DOHH2 (cell line): ENCODE results near the gene ARNT2.

ENCODE experiments used
- H3F3A ChIP-seq: fragments of 200-600 bp; sonication (generic), shearing (Covaris generic); 2 replicates; pipeline ENCODE4 v1.6.0; 2016; ENCODE audit warnings: antibody characterized with exemption, mild to moderate bottlenecking; ENCODE audit not compliant: control insufficient read depth, insufficient read depth
- H3K27ac ChIP-seq: fragments of 200-600 bp; sonication (generic); 2 replicates; pipeline ENCODE4 v1.5.1; 2014; ENCODE audit warnings: low read depth, mild to moderate bottlenecking, low read length, moderate library complexity
- H3K27me3 ChIP-seq: fragments of 200-600 bp; sonication (generic); 2 replicates; pipeline ENCODE4 v1.6.1; 2014; ENCODE audit warnings: mild to moderate bottlenecking, low read length, mixed read lengths; ENCODE audit not compliant: control insufficient read depth
- H3K36me3 ChIP-seq: fragments of 200-600 bp; sonication (generic); 2 replicates; pipeline ENCODE4 v1.6.1; 2014; ENCODE audit warnings: mild to moderate bottlenecking, low read length, moderate library complexity, mixed read lengths; ENCODE audit not compliant: control insufficient read depth
- H3K4me1 ChIP-seq: fragments of 200-600 bp; sonication (generic); 2 replicates; pipeline ENCODE4 v1.6.1; 2014; ENCODE audit warnings: mild to moderate bottlenecking, low read length, mixed read lengths; ENCODE audit not compliant: control insufficient read depth
- H3K4me2 ChIP-seq: fragments of 200-600 bp; sonication (generic); 2 replicates; pipeline ENCODE4 v1.6.0; 2014; ENCODE audit warnings: mild to moderate bottlenecking, low read length, moderate library complexity
- H3K4me3 ChIP-seq: fragments of 200-600 bp; sonication (generic); 2 replicates; pipeline ENCODE4 v1.5.1; 2014; ENCODE audit warnings: mild to moderate bottlenecking, low read length, mixed read lengths
- H3K79me2 ChIP-seq: fragments of 200-600 bp; sonication (generic); 2 replicates; pipeline ENCODE4 v1.6.1; 2014; ENCODE audit warnings: mild to moderate bottlenecking, low read length, mixed read lengths; ENCODE audit not compliant: control insufficient read depth
- H3K9me2 ChIP-seq: fragments of 200-600 bp; sonication (generic); replicated peaks from 2 replicates; pipeline ENCODE4 v1.6.1; 2014; ENCODE audit warnings: mild to moderate bottlenecking, low read length, mixed read lengths; ENCODE audit not compliant: control insufficient read depth
- H3K9me3 ChIP-seq: fragments of 200-600 bp; sonication (generic); 2 replicates; pipeline ENCODE4 v1.6.1; 2014; ENCODE audit warnings: antibody characterized with exemption, low read length, mixed read lengths; ENCODE audit not compliant: control insufficient read depth, insufficient read depth
- H4K20me1 ChIP-seq: fragments of 200-600 bp; sonication (generic); 2 replicates; pipeline ENCODE4 v1.6.0; 2014; ENCODE audit warnings: low read depth, mild to moderate bottlenecking, antibody characterized with exemption, low read length, moderate library complexity; ENCODE audit not compliant: control insufficient read depth, insufficient read depth
- EZH2phosphoT487 ChIP-seq: fragments of 200-600 bp; sonication (generic); IDR thresholded peaks from 2 replicates; pipeline ENCODE4 v1.6.1; 2017; ENCODE audit warnings: borderline replicate concordance, mild to moderate bottlenecking, antibody characterized with exemption, low read length, moderate library complexity, mixed read lengths
- TF ChIP-seq, protein P1 (sequence below): fragments of 200-600 bp; sonication (generic); IDR thresholded peaks from one replicate; pipeline ENCODE4 v1.5.1; 2014; ENCODE audit warnings: antibody characterized with exemption, mild to moderate bottlenecking, low read depth, low read length; ENCODE audit not compliant: poor library complexity, severe bottlenecking

The ARNT2 gene

DNA sequence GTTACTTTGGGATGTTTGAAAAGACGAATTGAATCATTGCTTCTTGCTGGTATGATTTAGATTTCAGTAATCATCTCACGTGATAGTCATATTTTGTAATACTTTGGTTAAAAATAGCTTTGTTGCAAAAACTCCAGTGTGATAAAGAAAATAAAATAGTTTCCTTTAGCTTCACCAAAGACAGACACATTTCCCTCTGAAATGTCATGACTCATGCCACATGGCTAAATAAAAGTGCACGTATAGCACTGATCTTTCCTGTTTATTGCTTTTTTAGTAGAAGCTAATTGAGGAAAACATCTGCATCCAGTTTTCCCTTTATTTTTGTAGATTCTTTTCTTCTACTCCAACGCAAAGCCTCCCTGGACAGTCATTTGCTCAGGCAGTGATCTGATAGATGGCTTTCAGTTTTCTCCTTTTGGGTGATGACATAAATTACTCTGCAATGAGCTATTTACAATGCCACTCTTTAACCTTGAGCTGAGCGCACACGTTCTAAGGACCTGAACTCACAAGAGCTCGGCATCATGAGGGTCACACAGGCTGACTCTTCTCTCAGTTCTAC is 84.9 kb downstream of the ARNT2 start:
- Histone ChIP-seq H4K20me1 (no peaks in the 10 kb centered on the region), H3K9me2 (no peaks in the 10 kb centered on the region), H3K4me1 (peaks cover 4% of the 10 kb centered on the region; the same call in 1 of the 2 replicates), H3K27me3 (no peaks in the 10 kb centered on the region), H3K4me3 (no peak overlapping the region), H3K9me3 (no peaks in the 10 kb centered on the region), H3K4me2 (no peak overlapping the region), H3F3A (no peaks in the 10 kb centered on the region), H3K79me2 (no peaks in the 10 kb centered on the region), H3K36me3 (no peaks in the 10 kb centered on the region), H3K27ac (no peak overlapping the region)
- TF ChIP-seq EZH2phosphoT487, result no peak
- TF ChIP-seq, protein P1, sequence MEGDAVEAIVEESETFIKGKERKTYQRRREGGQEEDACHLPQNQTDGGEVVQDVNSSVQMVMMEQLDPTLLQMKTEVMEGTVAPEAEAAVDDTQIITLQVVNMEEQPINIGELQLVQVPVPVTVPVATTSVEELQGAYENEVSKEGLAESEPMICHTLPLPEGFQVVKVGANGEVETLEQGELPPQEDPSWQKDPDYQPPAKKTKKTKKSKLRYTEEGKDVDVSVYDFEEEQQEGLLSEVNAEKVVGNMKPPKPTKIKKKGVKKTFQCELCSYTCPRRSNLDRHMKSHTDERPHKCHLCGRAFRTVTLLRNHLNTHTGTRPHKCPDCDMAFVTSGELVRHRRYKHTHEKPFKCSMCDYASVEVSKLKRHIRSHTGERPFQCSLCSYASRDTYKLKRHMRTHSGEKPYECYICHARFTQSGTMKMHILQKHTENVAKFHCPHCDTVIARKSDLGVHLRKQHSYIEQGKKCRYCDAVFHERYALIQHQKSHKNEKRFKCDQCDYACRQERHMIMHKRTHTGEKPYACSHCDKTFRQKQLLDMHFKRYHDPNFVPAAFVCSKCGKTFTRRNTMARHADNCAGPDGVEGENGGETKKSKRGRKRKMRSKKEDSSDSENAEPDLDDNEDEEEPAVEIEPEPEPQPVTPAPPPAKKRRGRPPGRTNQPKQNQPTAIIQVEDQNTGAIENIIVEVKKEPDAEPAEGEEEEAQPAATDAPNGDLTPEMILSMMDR, result no peak

GRCh38 chr15:80490431-80490990 is 86.3 kb downstream of the ARNT2 start:
- Histone ChIP-seq H3K36me3 (no peaks in the 10 kb centered on the region), H3K4me3 (no peak overlapping the region), H3K79me2 (no peaks in the 10 kb centered on the region), H3K4me2 (no peak overlapping the region), H3F3A (no peaks in the 10 kb centered on the region), H3K27me3 (no peaks in the 10 kb centered on the region), H3K27ac (no peak overlapping the region), H4K20me1 (no peaks in the 10 kb centered on the region), H3K4me1 (peaks cover 4% of the 10 kb centered on the region; the same call in 1 of the 2 replicates), H3K9me3 (no peaks in the 10 kb centered on the region), H3K9me2 (no peaks in the 10 kb centered on the region)
- TF ChIP-seq EZH2phosphoT487, result no peak
- TF ChIP-seq, protein P1, result no peak

GRCh38 chr15:80491163-80491847 is 87.1 kb downstream of the ARNT2 start:
- Histone ChIP-seq H3K9me2 (no peaks in the 10 kb centered on the region), H3K9me3 (no peaks in the 10 kb centered on the region), H3K4me3 (no peak overlapping the region), H3K27me3 (no peaks in the 10 kb centered on the region), H3K4me2 (no peak overlapping the region), H3K4me1 (peaks cover 4% of the 10 kb centered on the region; the same call in 1 of the 2 replicates), H3K79me2 (no peaks in the 10 kb centered on the region), H4K20me1 (no peaks in the 10 kb centered on the region), H3K27ac (no peak overlapping the region), H3K36me3 (no peaks in the 10 kb centered on the region), H3F3A (no peaks in the 10 kb centered on the region)
- no peak for TF ChIP-seq EZH2phosphoT487
- TF ChIP-seq, protein P1, result no peak
